Amniotic epithelial cell (primary cell): ENCODE results near the gene DLG5.

Experiments
- DNase-seq: peaks from one replicate; pipeline ENCODE4 v3.0.0-alpha.2; 2010; ENCODE audit warnings: low read depth

DLG5 gene

DNA sequence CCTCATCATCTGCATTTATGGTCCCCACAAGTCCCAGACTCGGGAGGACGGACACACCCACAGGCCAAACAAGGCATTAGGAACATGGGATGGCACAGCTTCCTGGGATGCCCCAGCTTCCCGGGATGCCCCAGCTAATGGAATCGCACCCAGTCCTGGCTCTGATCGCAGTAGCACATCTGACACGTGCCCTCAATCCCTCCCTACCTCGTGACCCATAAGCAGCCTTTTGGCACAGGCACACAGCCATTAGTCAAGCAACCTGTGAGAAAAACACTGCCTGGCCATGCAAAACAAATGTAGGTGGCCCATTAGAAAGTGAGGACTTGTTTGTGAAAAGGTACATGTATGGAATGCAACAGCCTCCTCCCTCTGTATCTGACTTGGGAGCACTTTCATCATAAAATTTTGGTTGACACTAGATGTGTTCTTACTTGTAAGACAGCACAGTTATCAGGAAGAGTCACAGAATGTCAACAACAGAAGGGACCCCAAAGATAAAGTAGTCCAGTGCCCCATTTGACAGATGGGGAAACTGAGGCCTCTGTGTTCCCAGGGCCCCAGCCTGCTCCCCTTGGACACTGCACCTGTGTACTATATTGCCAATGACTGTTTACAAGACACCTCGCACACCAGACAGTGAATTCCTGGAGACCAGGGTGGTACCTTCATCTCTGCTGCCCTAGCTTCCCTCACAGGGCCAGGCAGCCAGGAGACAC, 34.4 kb downstream of the DLG5 start:
- DNase-seq = no peak

DNA sequence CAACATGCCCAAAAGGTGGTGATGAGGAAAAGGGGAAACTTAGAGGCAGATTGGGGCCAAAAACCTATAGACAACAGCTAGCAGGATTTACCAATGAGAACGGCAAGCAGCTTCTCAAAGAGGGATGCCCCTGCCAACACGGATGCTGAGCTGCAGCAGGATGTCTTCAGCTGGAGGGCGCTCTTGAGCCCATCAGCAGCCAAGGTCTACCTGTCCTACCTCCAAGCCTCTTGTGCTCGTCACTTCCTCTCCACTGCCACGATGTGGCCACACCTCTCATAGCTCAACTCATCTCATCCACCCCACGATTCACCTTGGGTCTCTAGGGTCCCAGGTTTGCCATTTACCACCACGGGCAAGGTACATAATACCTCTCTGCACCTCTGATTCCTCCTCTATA, 36.5 kb downstream of the DLG5 start:
- DNase-seq = no peak

DNA sequence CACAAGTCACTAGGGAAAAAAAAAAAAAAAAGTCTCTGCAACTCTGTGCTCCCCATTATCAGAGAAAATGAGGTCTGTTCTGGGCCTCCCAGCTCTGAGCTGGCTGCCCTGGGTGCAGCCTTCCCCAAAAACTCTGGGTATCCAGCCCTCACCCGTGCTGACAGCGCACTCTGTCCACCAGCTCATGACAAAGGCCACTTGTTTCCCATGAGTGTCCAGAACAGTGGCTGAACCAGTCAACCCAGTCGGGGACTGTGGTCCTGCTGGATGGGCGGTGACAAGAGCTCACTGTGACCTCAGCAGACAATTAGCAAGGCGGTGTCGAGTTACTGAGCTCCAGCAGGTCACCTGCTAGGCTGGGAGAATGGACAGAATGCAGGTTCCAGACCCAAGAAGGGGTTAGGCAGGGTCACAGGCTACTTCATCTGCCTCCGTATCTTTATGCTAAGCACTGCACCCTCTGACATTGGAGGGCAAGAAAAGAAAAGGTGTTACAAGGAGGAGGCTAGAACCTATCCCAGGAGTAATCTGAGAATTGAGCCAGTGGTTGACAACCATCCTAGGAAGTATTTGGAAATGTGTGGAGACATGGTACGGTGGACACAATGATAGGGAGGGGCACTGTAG, 37.2 kb downstream of the DLG5 start:
- no peak for DNase-seq

DNA sequence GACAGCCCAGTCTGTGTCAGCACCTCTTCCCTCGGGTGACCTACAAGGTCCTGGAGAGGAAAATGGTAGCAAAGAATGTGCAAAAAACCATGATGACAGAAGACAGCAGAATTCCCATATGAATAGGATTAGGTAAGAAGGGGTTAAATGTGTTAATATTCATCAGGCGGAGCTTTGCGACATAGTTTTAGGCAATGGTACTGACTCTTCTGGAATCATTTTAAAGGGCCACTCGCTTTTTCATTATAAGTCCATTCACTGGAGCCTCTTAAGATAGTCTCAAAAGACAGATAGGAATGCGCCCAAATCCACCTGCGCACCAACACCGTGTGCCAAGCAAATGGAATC, 38.2 kb downstream of the DLG5 start:
- no peak for DNase-seq

DNA sequence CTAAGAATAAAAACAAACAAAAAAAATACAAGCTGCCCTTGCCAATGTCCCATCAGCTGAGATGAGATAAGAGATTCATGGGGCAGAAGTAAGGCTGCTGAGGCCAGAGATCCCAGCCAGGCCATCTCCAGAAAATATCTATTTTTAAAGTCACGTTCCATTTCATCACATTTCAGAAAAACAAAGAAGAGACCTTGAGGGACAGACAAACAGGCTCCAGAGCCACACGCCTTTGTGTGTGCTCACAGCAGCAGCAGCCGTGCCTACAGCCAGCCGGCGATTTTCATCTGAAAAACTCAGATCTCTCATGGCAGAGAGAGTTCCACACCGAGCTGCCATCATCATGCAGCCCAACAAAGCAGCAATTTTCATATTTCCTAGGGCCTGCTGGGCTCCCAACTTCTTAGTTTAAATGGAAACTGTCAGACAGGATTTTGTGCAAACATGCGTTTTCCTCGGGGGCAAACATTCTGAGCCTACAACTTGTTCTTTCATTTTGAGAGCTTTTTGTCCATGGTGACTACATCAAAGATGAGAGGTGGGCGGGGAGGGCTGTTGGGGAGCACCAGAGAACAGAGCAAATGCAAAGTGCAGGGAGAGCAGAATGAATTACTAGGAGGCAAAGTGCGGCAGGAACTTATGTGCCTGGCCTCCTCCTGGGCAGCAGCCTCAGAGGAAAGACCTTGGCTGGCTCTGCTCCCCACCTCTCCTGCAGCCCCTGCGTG, 38.8 kb downstream of the DLG5 start:
- no peak for DNase-seq

DNA sequence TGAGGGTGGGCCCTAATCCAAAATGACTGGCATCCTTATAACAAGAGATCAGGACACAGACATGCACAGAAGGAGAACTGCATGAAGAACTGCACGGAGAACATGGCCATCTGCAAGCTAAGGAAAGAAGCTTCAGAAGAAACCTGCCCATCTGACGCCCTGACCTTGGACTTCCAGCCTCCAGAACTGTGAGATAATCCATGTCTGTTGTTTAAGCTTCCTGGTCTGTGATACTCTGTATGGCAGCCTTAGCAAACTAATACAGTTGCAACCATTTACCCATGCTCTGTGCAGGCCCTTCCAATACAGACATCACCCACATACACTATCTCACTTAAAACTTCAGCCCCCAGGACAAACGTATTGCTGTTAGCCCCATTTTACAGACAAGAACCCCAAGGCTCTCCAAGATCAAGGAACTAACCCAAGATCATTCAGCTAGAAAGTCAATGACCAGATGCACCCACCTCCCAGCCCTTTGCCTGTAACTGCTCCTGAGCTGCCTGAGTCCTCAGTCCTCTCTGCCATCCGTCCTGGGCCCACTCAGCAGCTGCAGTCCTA, 39.7 kb downstream of the DLG5 start:
- no peak for DNase-seq

DNA sequence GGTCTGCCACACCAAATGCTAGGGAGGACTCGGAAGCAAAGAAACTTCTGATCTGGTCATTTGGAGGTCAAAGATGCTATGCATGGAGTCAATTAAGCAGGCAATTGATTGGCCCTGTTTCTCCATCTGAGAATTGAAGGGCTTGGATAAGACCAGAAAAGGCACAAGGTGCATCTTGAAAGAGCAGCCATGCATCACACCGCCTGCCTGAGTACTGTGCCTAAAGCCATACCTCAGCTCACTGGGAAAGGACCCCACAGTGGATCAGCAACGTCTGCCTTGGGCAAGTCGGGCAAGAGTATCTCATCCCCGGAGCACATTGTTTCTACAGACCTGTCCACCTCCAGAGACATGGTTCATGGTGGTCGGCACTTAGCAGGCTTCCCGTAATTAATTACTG, 42.4 kb downstream of the DLG5 start:
- DNase-seq = no peak

DNA sequence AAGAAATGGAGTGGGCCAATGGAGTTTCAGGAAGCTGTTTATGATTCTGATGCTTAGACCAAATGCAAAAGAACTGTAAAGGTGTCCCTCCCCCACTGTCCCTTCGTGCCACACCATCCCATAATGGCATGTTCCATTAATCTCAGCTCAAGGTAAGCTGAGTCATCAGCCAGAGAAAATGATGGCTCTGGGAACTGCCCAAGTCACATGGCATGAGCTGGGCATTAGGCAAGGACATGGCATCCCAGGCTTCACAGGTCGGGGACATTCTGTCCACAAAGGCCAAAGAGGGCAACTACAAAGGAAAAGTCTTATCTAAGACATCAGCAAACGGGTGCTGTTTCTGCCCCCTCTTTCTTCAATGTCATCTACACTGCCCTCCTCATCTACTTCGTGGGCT, 44.9 kb downstream of the DLG5 start:
- DNase-seq = no peak

DNA sequence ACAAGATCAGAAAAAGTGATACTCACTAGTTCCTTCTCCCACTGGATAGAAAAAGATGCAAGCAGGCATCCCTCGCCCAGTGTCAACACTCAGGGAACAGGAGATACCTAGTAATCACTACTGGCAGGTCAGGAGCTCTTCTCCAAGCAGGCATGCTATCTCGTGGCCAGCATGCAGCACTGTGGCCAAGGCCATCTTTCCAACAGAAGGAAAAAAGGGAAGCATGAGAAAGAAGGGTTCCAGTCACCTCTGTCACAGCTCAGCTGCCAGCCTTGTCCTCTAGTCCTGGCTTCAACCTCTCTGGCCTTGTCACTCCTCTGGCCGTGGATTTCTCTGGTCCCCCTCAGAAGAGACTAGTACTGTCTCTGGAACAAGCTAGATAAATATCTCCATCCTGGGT, 45.3 kb downstream of the DLG5 start:
- no peak for DNase-seq

DNA sequence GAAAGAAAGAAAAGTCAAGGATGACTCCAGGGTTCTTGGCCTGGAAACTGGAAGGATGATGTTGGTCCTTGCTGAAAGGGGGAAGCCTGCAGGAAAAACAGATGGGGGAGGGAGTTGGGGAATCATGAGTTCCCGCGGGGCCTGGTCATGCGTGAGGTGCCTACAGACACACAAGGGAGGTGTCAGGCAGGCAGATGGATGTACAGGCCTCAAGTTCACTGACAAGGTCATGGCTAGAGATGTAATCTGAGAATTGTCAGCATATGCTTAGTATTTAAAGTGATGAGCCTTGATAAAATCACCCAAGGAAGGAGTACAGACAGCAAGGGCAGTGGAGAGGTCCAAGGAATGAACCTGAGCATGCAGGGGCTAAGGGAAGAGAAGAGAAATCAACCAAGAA, 46.8 kb downstream of the DLG5 start:
- DNase-seq = no peak

DNA sequence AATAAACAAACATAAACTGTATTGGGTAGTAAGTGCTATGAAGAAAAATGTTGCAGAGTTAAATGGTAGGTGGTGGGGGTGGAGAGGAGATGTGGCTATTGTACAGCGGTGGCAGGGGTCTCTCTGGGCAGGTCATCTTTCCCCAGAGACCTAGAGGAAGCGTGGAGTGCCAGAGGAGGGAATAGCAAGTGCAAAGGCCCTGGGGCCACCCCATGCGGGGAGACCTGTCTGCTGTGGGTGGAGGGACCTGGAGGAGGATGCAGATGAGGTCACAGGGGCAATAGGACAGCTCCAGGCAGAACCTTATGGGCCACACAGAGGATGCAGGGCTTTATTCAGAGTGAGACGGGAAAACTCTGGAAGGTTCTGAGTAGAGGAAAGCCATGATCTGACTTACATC, 47.5 kb downstream of the DLG5 start:
- no peak for DNase-seq

DNA sequence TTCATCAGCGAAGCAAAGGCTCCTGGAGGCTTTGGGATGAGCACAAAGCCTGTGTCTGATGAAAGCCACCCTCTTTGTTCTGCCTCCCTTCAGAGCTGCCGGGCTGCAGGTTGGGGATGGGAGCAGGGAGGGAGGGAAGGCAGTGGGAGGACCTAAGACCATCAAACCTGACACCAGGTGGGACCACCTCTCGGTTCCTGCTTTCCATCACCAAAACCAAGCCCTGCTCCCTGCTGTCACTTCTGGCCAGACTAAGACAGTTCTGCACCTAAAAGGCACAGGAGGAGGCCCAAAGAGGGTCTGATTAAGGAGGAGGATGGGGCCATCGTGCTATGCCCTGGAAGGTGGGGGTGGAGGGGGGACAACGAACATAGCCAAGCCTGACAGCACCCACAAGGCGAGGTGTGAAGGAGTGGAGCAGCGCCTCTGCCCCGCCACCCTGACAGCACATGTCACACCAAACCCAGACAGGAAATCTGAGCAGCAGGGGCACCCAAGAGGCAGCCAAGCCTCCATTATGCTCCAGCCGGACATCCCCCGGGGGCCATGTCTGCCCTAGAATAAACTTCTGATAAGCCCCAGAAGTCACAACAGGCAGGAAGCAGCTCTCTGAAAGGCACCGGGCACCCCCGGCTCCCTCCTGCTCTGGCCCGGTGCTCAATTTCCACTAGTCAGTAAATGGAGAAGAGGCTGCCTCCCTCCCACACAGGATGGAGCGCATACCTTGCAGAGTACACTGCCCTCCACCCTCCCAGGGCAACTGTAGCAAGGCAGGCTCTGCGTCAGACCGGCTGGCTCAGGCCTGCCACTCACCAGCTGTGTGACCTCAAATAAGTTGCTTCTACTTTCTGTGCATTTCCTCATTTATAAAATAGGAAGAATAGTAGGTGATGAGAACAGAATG, 48.9 kb downstream of the DLG5 start:
- peak; percentile 74 for DNase-seq

DNA sequence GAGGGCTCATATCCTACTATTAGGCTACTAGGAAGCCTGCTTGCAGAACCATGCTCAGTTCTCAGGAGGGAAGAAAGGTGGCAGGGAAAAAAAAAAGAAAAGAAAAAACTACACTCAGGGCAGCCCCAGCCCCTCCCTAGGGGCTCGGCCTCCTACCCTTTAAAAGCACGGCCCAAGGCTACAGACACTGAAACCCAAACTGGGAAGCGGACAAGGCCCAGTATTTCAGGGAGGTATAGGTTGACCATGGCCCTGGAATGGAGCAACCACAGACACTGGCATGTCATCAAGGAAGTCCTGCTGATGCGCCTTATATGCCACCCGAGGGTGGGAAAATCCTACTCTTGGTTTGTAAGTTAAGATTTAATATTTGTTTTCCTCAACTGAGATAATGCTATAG, 50.8 kb downstream of the DLG5 start:
- no peak for DNase-seq

DNA sequence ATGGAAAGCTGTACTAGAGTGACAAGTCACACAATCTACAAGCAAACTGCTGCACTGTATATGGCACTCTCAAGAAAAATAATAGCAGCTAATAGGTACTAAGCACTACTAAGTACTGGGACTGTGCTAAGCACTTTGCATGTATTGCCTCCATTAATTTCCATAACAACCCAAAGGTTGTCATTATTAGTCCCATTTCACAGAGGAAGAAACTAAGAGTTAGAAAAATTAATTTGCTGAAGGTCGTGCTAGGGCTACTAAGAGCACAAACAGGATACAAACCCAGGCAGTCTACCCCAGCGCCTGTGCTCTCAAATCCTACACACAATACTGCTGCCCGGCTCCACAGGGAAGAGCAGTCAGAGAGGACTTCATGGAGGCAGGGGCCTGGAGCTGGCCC, 51.7 kb downstream of the DLG5 start:
- DNase-seq = no peak

DNA sequence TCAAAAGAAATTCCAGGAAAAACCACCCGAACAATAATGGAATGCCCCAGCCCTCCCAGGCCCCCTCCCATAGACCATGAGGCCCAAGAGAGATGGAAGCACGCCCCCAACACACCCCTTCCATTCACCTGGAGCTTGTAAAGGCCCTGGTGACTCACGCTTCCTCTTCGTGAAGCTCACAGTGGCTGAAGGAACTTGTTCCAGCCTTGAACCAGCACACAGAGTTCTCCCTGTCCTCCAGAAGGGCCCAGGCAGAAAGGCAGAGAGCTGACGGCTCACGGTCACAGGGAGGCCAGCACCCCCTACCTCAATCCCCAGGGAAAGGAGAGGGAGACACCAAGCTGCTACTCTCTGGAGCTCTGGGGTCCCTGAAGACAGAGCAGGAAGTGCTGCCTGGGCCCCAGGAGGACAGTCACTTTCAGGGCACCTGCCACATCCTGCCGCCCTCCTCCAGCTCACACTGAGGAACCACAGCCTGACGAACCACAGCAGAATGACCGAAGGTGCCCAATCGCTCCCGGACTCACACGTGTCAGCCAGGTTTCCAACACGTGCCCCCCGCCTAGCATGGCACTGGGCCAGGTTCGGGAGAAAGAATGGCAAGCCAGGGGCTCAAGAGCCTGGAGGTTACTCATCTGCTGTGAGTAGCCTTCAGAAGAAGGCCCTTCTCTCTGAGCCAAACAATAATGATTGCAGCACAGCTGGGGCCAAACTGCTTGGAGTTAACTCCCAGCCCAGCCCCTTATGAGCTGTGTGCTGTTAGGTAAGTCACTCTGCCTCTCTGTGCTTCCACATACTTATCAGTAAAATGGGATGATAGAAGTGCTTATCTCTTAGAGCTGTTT, 52.8 kb downstream of the DLG5 start:
- DNase-seq = peak; percentile 54

DNA sequence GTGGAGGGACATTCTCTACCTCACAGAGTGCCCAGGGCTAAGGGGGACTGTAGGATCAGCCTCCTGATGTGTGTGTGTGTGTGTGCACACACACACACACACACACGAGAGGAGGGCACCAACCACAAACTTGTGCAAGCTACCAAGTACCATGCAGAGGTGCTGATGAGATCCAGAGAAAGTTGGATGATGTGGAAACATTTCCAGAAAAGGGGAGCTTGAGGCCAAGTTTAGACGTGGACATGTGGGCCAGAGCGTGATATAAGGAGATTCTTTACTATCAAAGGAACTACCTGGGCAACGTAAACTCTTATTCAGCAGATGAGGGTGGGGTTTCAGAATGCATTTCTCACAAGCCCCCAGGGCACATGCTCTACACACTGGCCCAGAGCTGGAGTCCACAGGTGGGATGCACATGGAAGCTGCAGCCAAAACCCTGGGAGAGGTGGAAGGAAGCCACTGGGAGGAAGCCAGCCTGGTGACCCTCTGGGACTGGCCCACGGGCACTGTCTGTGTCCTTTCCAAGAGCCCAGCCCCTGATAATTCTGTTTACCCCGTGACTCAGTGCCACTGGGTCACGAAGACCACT, 53.5 kb downstream of the DLG5 start:
- DNase-seq = no peak

DNA sequence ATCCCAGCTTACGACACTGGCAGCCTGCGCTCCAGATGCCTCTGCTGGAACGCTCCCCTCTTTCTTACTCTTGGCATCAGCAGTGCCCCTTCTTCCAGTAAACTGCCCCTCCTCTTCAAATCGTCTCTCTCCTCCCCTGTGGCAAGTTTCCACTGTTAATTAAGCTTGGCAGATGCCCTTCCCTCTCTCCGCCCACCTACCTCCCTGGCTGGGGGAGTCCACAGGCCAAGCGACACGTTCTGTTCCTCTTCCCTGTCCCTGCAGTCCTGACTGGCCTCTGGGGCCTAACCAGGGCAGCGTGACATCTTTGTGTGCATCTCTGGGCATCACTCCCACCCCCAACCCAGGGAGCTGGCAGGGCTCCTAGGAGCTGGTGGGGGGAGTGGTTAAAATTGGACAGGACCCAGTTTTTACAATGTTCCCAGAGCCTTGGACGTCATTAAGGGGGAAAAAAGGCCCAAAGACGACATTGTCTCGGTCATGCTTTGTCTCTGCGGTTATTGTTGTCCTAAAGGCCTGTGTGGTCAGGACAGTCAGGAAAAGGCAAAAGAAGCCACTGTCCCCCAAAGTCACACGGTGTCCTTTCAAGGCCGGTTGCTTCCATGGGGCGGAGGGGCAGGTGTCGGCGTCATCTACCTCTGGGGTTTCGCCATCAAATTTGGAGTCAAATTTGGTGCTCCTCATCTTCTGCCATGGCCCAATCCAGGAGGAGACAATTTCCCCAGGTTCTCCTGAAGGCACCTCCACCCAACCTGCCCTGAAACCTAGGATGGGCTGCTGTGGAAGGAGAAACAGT, 54.2 kb downstream of the DLG5 start:
- DNase-seq = no peak

DNA sequence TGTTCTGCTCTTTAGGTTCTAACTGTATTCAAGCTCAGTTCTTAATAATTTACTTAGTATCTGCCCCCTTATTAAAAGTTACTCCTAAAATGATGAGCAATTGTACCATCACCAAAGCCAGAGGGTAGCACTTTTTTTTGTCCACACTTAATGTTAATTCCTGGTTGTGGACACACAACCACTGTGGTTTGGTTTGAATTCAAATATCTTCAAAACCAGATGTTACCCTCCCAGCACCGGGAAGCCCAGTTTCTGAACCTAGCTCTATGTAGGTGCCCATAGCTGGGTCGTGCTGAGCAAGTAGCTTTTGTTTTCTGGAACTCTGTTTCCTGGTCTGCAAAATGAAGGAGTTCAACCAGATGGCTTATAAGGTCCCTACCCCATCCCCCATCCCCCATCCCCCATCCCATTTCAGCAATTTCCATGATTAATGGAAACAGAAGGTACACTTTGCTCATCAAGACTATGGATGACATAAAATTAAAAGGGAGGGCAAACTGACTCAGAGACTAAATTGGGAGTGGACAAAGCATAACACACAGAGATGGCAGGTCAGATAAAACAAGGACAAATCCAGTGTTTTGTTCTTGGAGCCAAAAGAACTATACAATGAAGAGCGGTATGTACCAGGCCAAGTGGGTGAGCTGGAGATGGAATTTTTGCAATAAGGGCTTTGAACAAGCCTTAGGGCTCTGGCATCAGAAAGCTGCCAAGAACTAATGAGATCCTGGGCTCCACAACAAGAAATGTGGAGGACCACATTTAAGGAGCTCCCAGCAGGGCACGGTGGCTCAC, 56.7 kb downstream of the DLG5 start:
- DNase-seq = peak; percentile 24

DNA sequence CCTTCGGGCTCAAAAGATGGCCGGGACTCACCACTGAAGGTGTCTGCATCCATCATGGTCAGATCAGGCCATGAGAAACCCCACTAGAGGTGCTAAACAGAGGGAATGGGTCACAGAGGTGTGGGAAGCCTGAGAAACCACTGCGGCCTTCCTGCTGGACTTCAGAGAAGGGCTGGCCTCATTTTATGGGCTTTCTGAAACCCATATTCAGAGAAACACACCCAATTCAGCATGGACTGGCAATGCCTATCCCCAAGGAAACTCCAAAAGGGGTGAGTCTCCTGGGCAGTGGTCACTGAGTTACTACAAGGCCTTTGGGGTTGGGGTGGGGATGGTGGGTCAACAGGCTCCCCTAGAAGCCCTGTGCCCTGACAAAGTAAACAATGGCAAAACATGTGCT, 58.0 kb downstream of the DLG5 start:
- DNase-seq = no peak
